Activated CD8-positive, alpha-beta memory T cell treated with anti-CD3 and anti-CD28 coated beads, Interleukin-2, amount 50 U/mL, for 48 hours (primary cell): ENCODE measurements around the gene EMC9.

ENCODE experiments used
- DNase-seq: peaks from one replicate; pipeline ENCODE4 v3.0.0-alpha.2; 2020

EMC9 gene

DNA sequence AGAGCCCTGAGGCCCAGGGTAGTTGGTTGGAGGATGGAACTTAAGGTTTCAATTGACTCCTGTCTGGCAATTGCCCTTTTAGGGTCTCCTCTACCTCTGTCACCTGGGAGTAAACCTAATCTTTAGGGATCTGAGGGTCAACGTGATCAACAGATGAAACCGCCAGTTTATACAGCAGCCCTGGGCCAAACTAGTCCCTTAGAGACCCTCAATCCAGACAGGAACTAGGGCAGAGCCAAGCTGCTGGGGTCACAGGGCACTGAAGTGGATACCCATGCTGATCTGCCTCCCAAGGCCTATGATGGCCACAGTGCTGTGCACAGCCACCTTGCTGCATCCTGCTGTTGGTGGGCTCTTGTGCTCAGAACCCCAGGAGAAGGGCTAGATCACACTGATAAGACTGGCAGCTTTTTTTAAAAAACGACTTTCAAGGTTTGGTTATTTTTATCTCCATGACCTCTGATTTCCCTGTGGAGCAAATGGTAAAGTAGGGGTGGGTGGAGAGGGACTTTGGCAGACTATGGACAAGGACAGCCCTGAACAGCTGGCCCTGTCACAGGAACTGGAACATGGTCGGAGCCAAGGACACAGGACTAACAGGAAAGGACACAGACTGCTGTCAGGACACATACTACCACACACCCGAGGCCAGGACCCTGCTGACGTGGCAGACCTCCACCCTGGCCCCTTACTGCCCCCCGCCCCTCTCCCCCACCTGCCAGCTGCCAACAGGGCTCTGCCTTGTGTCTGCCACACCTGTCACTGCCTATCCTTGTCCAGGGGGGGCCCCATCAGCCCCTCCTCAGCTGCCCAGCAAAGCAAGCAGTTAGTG lies 10.5 kb downstream of the EMC9 start:
- DNase-seq = no peak

DNA sequence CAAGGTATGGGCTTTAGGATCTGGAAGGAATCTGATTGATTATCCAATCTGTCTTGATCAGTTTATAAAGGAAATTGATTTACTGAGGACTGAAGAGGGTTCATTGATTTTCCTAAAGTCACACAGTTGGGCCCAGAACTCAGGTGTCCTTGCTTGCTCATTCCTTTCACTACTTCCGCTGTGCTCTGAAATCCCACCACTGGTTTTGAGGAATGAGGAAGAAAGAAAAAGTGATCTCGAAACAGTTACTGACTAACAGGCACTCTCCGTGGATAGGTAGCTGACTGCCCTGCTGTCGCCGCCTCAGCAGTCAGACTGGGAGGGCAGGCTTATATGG lies 11.0 kb downstream of the EMC9 start, which contains the start of gene FITM1:
Gene FITM1, plus strand, starts transcription at position 280 of the 337 bp plus-strand sequence. CDS start 905 bp downstream, outside the sequence.
- DNase-seq = no peak

DNA sequence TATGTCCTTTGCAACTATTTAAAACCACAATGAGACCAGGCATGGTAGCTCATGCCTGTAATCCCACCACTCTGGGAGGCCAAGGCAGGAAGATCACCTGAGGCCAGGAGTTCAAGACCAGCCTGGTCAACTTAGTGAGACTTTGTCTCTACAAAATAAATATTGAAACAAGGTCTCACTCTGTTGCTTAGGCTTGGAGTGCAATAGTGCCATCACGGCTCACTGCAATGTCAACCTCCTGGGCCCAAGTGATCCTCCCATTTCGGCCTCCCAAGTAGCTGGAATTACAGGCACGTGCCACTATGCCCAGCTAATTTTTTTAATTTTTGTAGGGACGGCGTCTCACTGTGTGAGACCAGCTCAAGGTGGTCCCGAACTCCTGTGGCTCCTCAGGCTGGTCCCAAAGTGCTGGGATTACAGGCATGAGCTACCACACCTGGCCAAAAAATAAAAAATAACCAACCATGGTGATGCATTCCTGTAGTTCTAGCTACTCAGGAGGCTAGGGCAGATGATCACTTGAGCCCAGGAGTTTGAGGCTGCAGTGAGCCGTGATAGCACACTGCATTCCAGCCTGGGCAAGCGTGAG lies 11.9 kb downstream of the EMC9 start:
- no peak for DNase-seq

DNA sequence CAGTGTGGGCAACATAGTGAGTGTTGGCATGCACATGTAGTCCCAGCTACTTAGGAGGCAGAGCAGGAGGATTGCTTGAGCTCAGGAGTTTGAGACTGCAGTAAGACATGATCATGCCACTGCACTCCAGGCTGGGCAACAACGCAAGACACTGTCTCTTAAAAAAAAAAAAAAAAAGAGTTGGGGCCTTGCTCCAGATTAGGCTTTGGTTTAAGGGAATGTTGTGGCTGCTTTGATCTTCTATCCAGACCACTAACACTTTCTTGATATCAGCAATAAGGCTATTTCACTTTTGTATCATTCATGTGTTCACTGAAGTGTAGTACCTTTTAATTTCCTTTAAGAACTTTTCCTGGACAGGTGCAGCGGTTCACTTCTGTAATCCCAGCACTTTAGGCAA lies 13.7 kb downstream of the EMC9 start:
- DNase-seq = no peak

DNA sequence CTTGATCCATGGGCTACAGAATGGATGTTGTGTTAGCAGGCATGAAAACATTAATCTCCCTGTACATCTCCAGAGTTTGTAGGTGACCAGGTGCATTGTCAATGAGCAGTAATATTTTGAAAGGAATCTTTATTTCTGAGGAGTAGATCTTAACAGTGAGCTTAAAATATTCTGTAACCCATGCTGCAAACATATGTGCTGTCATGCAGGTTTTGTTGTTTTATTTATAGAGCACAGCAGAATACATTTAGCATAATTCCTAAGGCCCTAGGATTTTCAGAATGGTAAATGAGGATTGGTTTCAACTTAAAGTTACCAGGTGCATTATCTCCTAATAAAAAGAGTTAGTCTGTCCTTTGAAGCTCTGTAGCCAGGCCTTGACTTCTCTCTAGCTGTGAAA lies 14.5 kb downstream of the EMC9 start:
- no peak for DNase-seq

DNA sequence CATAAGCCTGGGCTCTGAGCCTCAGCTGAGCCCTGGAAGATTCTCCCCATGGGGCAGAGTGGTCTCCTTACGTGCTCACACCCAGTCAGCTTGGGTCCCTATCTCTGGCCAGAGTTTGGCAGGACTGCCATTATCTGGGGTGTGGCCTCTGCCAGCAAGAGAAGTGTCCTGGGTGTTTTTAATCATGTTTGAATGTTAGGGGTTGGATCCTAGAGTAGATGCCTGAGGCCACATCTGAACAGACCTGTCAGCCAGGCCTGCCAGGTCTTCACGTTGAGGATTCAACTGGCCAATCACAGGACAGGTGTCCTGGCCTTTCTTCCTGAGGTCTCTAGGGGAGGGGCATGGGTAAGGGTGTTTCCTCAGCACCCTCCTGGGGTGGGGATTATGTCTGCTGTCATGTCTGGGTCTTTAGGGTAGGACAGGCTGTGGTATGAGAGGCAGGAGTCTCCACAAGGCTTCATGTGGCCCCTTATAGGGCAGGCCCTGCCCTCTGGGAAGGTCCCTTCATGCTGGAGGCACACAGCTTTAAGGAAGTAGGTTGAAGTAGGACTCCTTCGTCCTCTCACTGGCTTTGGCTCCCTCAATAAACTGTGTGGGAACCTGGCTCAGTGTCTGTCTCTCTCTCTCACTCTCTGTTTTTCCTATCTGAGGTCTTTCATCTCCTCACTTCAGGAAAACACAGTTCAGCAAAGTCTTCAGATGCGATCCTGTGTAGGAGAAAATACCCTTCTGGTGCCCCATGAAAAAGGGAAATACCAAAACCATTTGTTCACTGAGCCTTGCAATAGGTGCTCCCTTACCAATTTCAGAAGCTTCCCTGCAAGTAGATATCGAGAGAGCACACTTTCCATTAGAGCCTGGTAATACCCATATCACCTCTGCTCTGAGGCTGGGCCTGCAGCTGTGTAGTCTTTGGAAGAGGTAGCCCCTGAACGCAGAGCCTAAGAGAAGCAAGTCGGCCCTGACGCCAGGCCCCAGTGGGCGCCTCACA lies 17.7 kb downstream of the EMC9 start:
- no peak for DNase-seq

DNA sequence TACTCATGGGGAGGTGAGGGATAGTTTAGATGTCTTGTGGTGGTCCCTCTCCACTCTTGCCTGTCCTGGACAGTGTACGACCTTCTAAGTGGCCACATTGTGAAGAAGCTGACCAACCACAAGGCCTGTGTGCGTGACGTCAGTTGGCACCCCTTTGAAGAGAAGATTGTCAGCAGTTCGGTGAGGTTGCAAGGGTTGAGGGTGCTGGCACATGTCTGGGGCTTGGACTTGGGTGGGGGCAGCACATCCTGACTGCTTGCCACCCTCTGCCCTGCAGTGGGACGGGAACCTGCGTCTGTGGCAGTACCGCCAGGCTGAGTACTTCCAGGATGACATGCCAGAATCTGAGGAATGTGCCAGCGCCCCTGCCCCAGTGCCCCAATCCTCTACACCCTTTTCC lies 18.5 kb downstream of the EMC9 start:
- DNase-seq = no peak

DNA sequence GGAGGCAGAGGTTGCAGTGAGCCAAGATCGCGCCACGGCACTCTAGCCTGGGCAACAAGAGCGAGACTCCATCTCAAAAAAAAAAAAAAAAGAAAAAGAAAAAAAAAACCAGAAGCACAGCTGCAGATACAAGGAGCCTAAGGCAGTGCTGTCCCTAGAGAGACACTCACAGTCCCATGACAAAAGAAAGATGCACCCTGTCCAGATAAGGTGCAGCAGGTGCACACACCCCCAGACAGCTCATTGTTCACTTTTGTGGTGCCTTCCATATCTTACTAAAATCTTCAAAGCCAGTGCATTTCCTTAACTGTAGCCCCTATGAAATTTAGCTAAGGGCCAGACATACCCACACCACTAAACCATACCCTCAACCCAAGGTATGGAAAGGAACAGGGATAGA lies 19.0 kb downstream of the EMC9 start:
- DNase-seq = no peak

DNA sequence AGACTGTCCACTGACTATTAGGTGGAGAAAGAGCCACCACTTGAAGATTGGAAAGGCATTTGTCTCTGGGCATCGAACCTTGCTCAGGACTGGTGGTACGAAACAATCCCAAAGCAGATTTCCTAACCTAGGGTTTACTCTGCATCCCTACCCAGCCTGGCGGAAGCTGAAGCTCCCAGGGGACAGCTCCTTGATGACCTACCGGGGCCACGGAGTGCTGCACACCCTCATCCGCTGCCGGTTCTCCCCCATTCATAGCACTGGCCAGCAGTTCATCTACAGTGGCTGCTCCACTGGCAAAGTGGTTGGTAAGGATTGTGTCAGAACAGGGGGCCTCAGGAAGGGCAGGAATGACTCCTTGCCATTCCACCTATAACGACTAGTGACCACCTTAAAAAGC lies 20.2 kb downstream of the EMC9 start:
- DNase-seq = no peak

DNA sequence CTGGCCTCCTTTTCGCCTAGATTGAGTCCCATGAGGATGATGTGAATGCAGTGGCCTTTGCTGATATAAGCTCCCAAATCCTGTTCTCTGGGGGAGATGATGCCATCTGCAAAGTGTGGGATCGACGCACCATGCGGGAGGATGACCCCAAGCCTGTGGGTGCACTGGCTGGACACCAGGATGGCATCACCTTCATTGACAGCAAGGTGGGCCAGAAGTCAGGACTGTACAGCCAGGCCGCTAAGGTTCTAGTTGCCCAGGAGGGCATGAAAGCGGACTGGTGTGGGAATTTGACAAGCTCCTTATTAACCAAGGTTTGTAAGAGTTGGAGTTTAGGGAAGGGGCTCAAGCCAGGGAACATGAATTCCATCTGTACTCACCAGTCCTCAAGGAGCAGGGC lies 21.7 kb downstream of the EMC9 start:
- DNase-seq = no peak

DNA sequence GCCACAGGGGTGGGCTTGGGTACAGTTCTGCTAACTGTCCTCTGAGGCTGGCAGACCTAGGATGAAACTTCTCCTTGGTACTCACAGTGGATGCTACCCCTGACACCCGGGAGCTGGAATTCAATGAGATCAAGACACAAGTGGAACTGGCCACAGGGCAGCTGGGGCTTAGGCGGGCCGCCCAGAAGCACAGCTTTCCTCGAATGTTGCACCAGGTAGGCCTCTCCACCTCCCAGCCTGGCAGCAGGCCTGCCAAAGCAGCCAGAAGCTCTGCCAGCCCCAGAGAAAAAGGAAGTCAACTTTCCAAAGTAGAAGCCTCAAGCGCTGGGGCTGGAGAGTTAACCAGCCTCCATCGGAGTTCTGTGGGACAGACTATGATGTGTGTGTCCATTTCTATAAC lies 24.2 kb downstream of the EMC9 start:
- no peak for DNase-seq

DNA sequence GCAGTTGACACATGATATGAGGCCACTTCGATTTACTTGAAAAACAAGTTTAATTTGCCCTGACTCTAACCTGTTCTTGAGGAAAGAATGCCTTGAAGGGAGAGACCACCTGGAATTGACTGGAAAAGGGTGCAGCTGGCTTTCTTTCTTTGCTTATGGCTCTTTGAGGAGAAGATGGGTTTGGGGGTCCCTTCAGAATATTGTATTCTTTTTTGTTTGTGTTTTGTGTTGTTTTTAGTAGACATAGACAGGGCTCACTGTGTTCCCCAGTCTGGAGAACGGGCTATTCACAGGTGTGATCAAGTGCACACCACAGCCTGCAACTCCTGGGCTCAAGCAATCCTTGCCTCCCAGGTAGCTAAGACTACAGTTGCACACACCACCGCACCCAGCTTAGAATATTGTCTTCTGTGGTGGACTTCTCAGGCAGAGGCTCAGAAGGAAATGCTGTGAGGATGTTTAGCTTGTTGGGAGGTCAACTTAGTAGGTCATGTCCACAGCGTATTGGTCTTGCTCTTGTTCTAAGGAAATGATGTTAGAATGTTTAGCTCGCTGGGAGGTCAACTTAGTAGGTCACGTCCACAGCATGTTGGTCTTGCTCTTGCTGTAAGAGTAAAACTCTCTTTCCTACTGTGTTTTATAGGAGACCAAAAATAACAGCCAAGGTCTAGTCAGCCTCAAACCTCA lies 25.1 kb downstream of the EMC9 start:
- no peak for DNase-seq

DNA sequence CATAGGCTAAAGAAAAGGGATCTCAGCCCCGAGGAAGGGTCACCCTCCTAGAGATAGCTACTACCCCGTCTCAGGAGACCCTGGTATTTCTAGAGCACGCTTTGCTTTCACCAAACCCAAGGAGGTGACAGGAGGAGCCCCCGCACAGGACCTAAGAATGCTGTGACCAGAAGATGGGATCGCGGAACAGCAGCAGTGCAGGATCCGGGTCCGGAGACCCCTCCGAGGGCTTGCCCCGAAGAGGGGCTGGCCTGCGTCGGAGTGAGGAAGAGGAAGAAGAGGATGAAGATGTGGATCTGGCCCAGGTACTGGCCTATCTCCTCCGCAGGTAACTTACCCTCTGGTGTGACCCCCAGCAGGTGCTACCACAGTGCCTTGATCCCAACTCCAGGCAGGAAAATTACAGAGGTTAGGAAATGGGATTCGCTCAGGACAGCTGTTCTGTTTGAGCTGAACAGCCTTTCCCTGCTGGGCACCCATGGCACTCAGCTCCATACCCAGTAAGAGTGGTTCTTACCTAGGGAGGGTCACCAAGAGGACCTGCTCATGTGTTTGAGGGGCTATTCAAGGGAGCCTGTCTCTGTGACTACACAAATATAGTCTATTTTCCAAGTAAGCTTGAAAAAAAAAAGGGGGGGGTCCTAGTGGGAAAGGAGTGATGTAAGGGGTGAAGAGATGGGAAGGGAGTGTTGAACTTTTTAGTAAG lies 25.8 kb downstream of the EMC9 start:
- no peak for DNase-seq

DNA sequence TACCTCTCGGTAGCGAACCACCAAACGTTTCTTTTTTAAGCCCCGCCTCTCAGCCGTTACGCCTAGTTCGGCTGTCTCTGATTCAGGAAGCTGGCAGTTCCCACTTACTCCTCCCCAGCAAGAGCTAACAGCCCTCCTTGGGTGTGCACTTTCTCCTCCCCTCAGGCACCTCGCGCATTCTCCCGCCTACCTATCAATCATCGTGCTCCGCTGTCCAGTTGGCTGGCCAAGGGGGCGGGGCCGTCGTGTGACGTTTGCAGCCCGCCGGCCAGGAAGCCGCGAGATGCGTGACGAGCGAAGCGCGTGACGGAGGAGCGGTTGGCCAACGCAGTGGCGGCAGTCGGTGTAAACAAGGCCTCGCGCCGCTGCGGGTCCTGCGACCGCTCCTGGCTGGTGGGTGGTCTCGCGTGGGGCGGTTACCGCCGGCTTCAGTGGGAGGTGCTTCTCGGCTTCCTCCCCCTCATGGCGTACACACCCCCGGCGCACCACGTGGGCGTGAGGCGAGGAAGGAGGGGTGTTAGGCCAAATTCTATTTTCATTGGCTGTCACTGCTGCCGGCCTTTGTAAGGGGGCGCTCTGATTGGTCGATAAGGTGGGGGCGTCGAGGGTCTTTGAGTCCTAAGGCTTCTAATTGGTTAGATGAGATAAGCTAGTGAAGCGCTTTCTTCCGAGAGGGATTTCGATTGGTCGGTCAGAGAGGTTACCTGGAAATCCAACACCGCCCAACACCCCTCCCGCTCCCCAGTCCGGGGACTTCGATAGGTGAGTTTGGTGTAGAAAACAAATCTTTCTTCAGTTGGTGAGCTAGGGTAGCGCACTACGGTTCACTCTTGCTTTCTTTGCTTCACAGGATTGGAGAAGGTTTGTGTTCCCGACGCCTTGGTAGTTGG lies 26.6 kb downstream of the EMC9 start, which contains the start of the genes DCAF11 and NRL:
Gene DCAF11, plus strand, starts transcription at position 246 of the 890 bp plus-strand sequence. CDS start 818 bp downstream, outside the sequence.
Gene NRL, minus strand, starts transcription at position 418 of the 890 bp plus-strand sequence. CDS start 32,101 bp downstream, outside the sequence.
- peak; percentile 99 for DNase-seq

DNA sequence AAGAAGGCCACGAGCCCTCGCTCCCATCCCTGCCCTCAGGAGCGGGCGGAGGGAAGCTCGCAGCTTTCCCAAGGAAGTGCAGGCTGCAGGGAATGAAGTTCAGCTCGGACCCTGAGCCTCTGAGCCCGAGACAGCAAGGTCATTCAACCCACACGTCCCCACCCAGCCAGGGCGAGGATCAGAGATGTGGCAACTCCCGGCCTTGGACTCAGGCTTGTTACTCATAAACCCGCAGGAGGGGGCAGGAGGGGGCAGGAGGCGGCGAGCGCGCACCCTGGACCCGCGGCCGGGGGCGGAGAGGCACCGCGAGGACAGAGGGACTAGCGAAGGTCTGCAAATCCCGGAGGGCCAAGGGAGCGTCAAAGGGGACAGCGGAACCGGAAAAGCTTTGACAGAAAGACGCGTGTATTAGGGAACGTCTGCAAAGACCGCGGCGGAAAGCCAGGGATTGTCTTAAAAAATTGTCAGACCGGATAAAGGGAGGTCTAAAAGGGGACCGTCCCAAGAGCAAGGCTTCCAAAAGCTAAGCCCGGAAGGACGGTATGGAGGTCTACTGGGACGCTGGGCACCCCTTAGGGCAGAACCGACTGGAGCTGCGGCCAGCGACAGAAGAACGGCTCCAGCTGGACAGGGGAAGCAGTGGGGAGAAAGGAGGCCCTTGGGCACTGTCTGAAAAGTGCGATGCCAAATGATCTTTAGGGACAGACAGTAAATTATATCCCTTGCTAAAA lies 27.4 kb downstream of the EMC9 start:
- DNase-seq = peak; percentile 90

DNA sequence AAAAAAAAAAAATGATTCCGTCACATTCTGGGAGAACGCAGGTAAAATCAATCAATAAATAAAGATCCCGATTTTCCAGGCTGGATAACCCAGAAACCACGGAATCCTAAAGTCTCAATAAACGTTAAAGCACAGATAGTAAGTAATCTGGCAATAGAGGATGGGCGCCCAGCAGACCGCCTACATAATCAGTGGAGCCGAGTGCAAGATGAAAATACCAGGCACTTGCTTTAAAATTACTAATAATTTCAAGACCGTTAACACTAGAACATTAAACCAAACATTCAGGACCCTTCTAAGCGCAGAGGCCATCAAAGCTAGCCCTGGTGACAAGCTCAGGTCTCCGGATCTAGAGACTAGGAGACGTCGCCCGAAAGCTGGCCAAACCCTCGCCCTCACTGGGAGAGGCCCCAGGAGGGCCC lies 28.0 kb downstream of the EMC9 start:
- no peak for DNase-seq

DNA sequence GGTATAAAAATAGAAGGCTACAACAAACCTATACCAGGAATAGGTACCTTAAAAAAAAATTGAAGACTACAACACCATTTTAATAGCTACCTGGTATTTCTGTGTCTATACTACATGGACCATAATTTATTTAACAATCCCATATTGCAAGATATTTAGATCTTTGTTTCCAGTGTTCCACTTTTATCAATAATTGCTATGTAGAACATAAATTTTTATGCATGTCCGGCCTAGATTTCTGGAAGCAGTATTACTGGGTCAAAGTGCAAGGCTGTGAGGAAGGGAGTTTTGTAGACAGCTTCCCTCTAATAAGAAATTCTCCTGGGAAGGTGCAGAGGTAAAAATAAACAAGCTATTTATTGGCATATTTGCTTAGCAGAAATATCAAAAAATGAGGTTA lies 30.9 kb downstream of the EMC9 start:
- DNase-seq = no peak

DNA sequence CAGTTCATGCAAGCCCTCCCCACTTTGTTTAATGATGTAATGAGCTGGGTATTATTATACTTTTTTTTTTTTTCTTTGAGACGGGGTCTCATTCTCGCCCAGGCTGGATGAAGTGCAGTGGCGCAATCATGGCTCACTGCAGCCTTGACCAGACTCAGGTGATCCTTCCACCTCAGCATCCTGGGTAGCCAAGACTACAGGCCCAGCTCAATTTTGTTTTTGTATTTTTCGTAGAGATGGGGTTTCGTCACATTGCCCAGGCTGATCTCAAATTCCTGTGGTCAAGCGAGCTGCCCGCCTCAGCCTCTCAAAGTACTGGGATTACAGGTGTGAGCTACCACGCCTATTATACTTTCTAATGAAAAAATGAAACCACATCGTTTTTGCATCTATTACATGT lies 31.3 kb downstream of the EMC9 start:
- no peak for DNase-seq

DNA sequence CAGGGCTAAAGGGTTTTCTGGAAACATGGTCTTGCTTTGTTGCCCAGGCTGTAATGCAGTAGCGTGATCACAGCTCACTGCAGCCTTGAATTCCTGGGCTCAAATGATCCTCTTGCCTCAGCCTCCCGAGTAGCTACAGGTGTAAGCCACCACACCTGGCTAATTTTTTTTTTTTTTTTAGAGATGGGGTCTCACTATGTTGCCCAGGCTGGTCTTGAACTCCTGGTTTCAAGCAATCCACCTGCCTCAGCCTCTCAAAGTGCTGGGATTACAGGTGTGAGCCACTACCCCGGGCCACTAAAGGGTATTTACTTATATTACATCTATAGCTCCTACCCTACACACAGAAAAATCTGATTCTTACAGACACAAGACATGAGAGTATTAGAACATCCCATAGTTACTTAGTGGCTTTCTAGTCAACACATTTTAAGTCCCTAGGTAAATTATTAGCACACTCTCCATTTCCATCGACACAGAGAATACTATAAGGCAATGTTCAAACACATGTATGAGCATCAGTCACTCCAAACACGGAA lies 33.0 kb downstream of the EMC9 start:
- DNase-seq = no peak
